AG04449 (cell line): ENCODE measurements around the gene GTPBP6.
"Not testable (repeated sequence)": the region's sequence is repeated elsewhere in the genome, so short reads cannot be mapped to it uniquely, and the experiment has no call there.

ENCODE experiments used
- CTCF ChIA-PET: fragments of 350-600 bp; formaldehyde crosslinking; extraction: SDS; loops from one replicate; lab custom pipeline; 2021; ENCODE audit warnings: antibody characterized with exemption; lab: Yijun Ruan, JAX
- POLR2A ChIA-PET: fragments of 400-600, 350-600 bp; formaldehyde crosslinking; extraction: SDS; loops from one replicate; lab custom pipeline; 2020; ENCODE audit warnings: antibody characterized with exemption, inconsistent platforms; lab: Yijun Ruan, JAX
- DNase-seq: peaks from one replicate; pipeline ENCODE4 v3.0.0-alpha.2; 2010; ENCODE audit warnings: low read depth, low spot score
- H3K4me3 ChIP-seq: 2 replicates; pipeline ENCODE4 v1.5.1; 2011; ENCODE audit warnings: low read depth, mild to moderate bottlenecking, control low read depth, low read length
- CTCF ChIP-seq: IDR thresholded peaks from one replicate; pipeline ENCODE4 v1.5.1; 2011; ENCODE audit warnings: mild to moderate bottlenecking, moderate library complexity, low read length, control low read depth, inconsistent platforms; ENCODE audit not compliant: insufficient read depth; ENCODE audit errors: missing control alignments

GTPBP6 gene

GRCh38 chrX:307261-308111, 11.1 kb downstream of the GTPBP6 start:
- no peak for DNase-seq
- no peak for TF ChIP-seq CTCF
- CTCF ChIA-PET: no interaction called here

GRCh38 chrX:306614-307251, 11.9 kb downstream of the GTPBP6 start:
- DNase-seq, POLR2A ChIA-PET, CTCF ChIA-PET, H3K4me3 ChIP-seq: not testable (repeated sequence)

More at GRCh38 chrX:307261-308111, 11.1 kb downstream of the GTPBP6 start:
- POLR2A ChIA-PET: no interaction called here
- H3K4me3 ChIP-seq: no peak overlapping the region

GRCh38 chrX:305781-306613, 12.6 kb downstream of the GTPBP6 start:
- DNase-seq, POLR2A ChIA-PET, H3K4me3 ChIP-seq, CTCF ChIA-PET: not testable (repeated sequence)

DNA sequence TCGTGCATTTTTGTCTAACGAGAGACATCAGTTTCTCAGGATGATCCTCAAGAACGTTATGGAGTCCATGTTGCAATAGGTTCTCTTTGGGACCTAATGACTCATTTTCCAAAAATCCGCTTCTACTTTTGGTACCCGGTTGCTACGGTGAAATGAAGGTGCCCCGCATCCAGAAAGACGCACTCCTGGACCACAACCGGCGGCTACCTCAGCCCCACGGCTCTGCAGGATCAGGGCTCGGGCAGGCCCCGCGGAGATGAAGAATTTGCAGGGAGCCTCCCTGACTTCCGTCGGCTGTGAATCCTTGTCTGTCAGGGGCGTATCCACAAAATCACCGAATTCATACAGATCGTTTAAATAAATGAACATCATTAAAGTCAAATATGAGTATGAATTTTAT, 15.6 kb downstream of the GTPBP6 start:
- CTCF ChIA-PET: no interaction called here
- no peak for DNase-seq
- TF ChIP-seq CTCF: no peak
- POLR2A ChIA-PET: no interaction called here
- H3K4me3 ChIP-seq: no peak overlapping the region

DNA sequence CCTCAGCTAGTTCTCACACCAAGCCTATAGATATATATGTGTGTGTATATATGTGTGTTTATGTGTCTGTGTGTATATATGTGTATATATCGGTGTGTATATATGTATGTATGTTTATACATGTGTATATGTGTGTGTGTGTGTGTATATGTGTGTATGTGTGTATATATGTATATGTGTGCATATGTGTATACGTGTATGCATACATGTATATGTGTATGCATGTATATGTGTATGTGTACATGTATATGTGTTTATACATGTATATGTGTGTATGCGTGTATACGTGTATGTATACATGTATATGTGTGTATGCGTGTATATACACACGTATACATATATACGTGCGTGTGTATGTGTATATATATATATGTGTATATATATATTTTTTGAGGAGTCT, 18.3 kb downstream of the GTPBP6 start:
- no peak overlapping the region for H3K4me3 ChIP-seq
- no peak for TF ChIP-seq CTCF
- POLR2A ChIA-PET: no interaction called here
- CTCF ChIA-PET: no interaction called here
- DNase-seq: no peak

DNA sequence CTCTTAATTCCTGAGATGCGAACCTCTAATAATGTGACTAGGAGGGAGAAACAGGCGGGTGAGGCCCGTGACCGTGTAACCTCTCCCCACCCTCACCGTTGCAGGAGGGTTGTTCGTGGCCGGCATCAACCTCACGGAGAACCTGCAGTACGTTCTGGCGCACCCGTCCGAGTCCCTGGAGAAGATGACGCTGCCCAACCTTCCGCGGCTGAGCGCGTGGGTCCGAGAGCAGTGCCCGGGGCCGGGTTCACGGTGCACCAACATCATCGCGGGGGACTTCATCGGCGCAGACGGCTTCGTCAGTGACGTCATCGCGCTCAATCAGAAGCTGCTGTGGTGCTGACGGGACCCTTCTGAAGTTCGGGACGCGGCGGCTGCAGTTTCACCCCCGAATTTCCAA, 19.6 kb downstream of the GTPBP6 start:
- CTCF ChIA-PET: no interaction called here
- no peak for DNase-seq
- no peak for TF ChIP-seq CTCF
- POLR2A ChIA-PET: no interaction called here
- H3K4me3 ChIP-seq: no peak overlapping the region

- ChIA-PET CTCF (no interaction called here), POLR2A (no interaction called here)
- H3K4me3 ChIP-seq: no peak overlapping the region
- TF ChIP-seq CTCF: no peak
- no peak for DNase-seq
Observed at GRCh38 chrX:295136-295535, 23.5 kb downstream of the GTPBP6 start.
